ENCODE results near the gene HIVEP3.

HIVEP3 gene

DNA sequence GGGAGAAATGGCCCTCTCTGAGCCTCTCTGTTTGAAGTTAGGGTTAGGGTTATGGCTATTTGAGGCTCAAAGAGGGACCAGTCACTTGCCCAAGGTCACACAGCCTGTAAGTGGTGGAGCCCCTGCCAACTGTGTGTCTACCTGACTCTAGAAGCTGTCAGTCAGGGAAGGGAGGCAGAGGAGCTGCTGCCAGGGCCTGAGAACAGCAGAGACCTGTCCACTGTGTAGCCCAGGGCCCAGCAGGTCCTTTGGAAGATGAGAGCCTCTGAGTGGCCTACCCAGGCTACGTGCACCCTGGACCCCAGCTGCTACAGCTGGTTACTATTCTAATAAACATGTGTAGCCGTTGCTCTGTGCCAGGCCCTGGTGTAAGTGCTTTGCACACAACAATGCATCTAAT, 419.1 kb downstream of the HIVEP3 start:
- Histone ChIP-seq H3K4me1 (ENCODE audit: control insufficient read depth, insufficient read depth, low read length) (peaks cover 71% of the 10 kb centered on the region), H3K9me3 (ENCODE audit: control insufficient read depth, low read length) (no peaks in the 10 kb centered on the region), H3K27me3 (ENCODE audit: control insufficient read depth, insufficient read depth, low read length) (peaks cover 4% of the 10 kb centered on the region), H3K4me3 (ENCODE audit: low read length) (no peak overlapping the region), H3K9ac (ENCODE audit: low read length) (no peak overlapping the region), H3K36me3 (ENCODE audit: control insufficient read depth, insufficient read depth, low read length) (no peaks in the 10 kb centered on the region)

DNA sequence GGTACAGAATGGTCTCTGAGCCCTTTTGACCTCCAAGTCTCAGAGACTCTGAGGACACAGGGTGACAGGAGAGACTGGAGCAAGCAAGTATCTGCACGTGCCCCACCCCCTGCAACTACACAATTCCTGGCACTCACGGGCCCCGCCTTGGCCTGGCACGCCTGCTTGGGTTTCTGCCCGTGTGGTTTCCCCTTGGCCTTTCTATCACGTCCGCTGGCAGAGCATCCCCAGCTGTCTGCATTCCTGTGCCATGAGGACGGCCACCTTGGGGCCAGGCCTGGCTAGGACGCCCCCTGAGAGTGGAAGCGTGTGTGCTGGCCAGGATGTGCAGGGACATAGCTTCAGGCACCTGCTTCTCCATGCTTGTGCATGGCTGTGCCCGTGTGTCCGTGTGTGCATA, 419.9 kb downstream of the HIVEP3 start:
- H3K27me3 ChIP-seq (ENCODE audit: control insufficient read depth, insufficient read depth, low read length) = peaks cover 4% of the 10 kb centered on the region
- H3K4me1 ChIP-seq (ENCODE audit: control insufficient read depth, insufficient read depth, low read length) = peaks cover 64% of the 10 kb centered on the region
- H3K9ac ChIP-seq (ENCODE audit: low read length) = no peak overlapping the region
- no peaks in the 10 kb centered on the region for H3K36me3 ChIP-seq (ENCODE audit: control insufficient read depth, insufficient read depth, low read length)
- no peak overlapping the region for H3K4me3 ChIP-seq (ENCODE audit: low read length)
- H3K9me3 ChIP-seq (ENCODE audit: control insufficient read depth, low read length) = no peaks in the 10 kb centered on the region

- Histone ChIP-seq H3K36me3 (ENCODE audit: control insufficient read depth, insufficient read depth, low read length) (no peaks in the 10 kb centered on the region), H3K4me1 (ENCODE audit: control insufficient read depth, insufficient read depth, low read length) (peaks cover 64% of the 10 kb centered on the region), H3K9ac (ENCODE audit: low read length) (peak overlapping the region; percentile 24), H3K9me3 (ENCODE audit: control insufficient read depth, low read length) (no peaks in the 10 kb centered on the region), H3K27me3 (ENCODE audit: control insufficient read depth, insufficient read depth, low read length) (peaks cover 4% of the 10 kb centered on the region), H3K4me3 (ENCODE audit: low read length) (no peak overlapping the region)
These were observed 420.3 kb downstream of the HIVEP3 start for GRCh38 chr1:41498391-41498790.

- Histone ChIP-seq H3K36me3 (ENCODE audit: control insufficient read depth, insufficient read depth, low read length) (no peaks in the 10 kb centered on the region), H3K4me1 (ENCODE audit: control insufficient read depth, insufficient read depth, low read length) (peaks cover 60% of the 10 kb centered on the region), H3K9ac (ENCODE audit: low read length) (no peak overlapping the region), H3K9me3 (ENCODE audit: control insufficient read depth, low read length) (no peaks in the 10 kb centered on the region), H3K27me3 (ENCODE audit: control insufficient read depth, insufficient read depth, low read length) (peaks cover 4% of the 10 kb centered on the region), H3K4me3 (ENCODE audit: low read length) (no peak overlapping the region)
These were observed 421.2 kb downstream of the HIVEP3 start for GRCh38 chr1:41497461-41498030.

DNA sequence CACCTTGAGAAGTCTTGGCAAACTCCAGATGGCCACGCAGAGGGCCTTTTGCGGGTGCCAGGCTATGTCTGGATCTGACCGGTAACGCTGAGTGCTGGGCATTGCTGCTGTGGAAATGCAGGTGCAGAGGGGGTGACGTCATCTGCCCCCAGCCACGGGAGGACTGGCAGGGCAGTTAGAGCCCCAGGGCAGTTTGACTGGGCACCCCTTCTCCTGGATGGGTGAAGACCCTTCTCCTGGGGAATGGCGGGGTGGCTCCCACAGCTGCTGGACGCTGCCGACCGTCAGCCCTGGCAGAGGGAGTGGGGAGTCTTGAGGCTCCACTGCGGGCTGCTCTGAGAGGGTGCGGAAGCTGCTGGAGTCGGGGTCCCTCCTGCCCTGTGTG, 421.7 kb downstream of the HIVEP3 start:
- Histone ChIP-seq H3K9ac (ENCODE audit: low read length) (peak overlapping the region; percentile 65), H3K9me3 (ENCODE audit: control insufficient read depth, low read length) (no peaks in the 10 kb centered on the region), H3K36me3 (ENCODE audit: control insufficient read depth, insufficient read depth, low read length) (no peaks in the 10 kb centered on the region), H3K4me3 (ENCODE audit: low read length) (no peak overlapping the region), H3K4me1 (ENCODE audit: control insufficient read depth, insufficient read depth, low read length) (peaks cover 55% of the 10 kb centered on the region), H3K27me3 (ENCODE audit: control insufficient read depth, insufficient read depth, low read length) (peaks cover 4% of the 10 kb centered on the region)

- Histone ChIP-seq H3K27me3 (ENCODE audit: control insufficient read depth, insufficient read depth, low read length) (peaks cover 4% of the 10 kb centered on the region), H3K9ac (ENCODE audit: low read length) (peak overlapping the region; percentile 65), H3K36me3 (ENCODE audit: control insufficient read depth, insufficient read depth, low read length) (no peaks in the 10 kb centered on the region), H3K9me3 (ENCODE audit: control insufficient read depth, low read length) (no peaks in the 10 kb centered on the region), H3K4me3 (ENCODE audit: low read length) (peak overlapping the region; percentile 15), H3K4me1 (ENCODE audit: control insufficient read depth, insufficient read depth, low read length) (peaks cover 50% of the 10 kb centered on the region)
These were observed 422.4 kb downstream of the HIVEP3 start for GRCh38 chr1:41496080-41497055.

DNA sequence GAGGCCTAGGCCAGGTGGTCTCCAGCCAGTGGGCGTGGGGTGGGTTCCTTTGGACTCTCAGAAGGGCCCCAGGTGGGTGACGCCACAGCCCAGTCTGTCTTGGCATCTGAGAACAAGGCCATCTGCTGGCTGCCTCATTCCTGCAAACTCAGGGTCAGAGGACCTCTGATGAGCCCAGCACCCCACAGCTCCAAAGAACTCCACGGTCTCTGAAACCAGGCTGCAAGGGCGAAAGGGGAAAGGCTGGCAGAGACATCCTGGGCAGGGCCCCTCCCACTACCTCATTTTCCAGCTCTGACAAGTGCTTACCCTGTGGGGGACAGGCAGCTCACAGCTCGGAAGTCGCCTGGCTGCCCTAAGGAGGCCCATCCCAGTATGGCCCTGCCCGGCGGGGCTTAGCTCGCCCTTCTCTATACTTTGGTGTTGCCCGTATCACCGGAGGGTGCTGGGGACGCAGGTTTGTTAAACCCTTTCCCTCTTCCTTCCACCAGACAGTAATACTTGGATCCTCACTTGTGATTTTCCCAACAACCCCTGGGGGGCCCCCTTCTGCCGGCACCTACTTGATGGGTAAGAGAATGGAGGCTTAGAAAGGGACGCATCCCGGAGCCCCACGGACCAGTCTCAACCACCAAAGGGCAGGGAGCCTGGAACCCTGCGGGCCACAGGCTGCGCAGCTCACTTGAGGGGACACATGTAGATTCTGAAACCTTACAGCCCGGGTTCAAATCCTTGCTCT, 423.3 kb downstream of the HIVEP3 start:
- Histone ChIP-seq H3K27me3 (ENCODE audit: control insufficient read depth, insufficient read depth, low read length) (peaks cover 4% of the 10 kb centered on the region), H3K4me1 (ENCODE audit: control insufficient read depth, insufficient read depth, low read length) (peaks cover 40% of the 10 kb centered on the region), H3K9me3 (ENCODE audit: control insufficient read depth, low read length) (no peaks in the 10 kb centered on the region), H3K4me3 (ENCODE audit: low read length) (no peak overlapping the region), H3K36me3 (ENCODE audit: control insufficient read depth, insufficient read depth, low read length) (no peaks in the 10 kb centered on the region), H3K9ac (ENCODE audit: low read length) (peak overlapping the region; percentile 65)

DNA sequence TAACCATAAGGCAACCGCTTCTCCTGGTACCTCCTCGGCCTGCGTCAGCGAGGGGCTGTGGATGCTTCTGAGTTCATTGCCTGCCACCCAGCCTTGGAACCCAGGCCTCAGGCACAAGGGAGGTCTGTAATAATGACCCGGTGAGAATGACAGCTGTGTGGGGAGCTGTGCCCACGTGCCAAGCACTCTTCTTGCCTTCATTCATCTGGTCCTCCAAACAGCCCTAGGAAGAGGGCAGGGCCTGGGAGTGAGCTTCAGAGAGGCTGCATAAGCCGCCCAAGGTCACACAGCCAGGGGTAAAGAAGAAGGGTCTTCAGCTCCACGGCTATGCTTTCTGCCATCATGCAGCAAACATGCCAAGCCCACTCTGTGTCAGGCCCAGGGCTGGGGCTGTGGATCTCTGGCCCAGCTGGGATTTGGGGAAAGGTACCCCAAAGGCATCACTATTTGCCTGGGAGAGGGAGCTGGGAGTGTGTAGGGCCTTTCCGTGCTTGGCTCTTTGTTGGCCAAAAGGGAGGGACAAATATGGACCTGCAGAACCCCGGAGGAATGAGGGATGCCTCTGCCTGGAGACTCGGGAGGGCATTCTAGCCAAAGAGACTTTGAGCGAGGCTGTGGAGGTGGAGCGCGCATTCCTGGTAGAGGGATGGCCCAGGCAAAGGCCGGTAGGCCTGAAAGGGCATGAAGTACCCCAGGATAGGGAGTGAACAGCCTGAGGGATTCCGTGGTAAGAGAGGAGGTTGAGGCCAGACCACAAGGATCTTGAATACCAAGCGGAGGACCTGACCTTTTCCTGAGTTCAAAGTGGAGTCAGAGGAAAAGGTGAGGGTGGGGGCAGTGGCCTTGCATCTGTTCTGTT, 424.1 kb downstream of the HIVEP3 start:
- H3K9ac ChIP-seq (ENCODE audit: low read length) = no peak overlapping the region
- H3K36me3 ChIP-seq (ENCODE audit: control insufficient read depth, insufficient read depth, low read length) = no peaks in the 10 kb centered on the region
- no peak overlapping the region for H3K4me3 ChIP-seq (ENCODE audit: low read length)
- H3K27me3 ChIP-seq (ENCODE audit: control insufficient read depth, insufficient read depth, low read length) = peaks cover 4% of the 10 kb centered on the region
- H3K9me3 ChIP-seq (ENCODE audit: control insufficient read depth, low read length) = no peaks in the 10 kb centered on the region
- H3K4me1 ChIP-seq (ENCODE audit: control insufficient read depth, insufficient read depth, low read length) = peaks cover 33% of the 10 kb centered on the region

DNA sequence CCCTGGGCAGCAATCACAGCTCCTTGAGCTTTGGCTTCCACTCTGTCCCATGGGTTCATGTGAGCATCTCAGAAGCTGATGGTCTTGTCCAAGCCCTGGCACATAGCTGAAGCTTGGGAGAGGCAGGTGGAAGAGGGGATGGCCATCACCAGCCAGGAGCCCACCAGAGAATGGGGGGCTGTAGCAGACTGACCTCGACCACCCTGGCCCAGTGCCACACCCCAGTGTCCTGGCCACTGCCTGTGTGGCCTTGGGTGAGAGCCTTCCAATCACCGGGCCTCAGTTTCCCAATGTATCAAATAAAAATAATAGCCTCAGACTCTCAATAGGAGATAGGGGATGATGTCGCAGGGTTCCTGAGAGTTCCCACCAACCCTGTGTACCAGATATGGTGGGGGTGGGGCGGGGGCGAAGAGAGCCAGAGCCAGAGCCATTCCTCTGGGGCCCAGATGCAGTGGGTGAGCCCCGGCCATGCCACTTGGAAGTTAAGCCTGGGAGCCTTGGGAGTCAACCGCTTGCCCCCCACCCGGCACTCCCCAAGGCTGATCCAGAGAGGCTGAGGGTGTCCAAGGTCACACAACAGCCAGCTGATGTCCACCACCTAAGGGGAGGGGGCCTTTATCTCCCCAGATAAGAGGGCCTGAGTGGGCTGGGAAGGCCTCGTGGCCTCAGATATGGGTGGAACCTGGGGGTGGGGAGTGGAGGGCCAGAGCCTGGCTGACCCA, 424.9 kb downstream of the HIVEP3 start:
- Histone ChIP-seq H3K9ac (ENCODE audit: low read length) (no peak overlapping the region), H3K9me3 (ENCODE audit: control insufficient read depth, low read length) (no peaks in the 10 kb centered on the region), H3K4me1 (ENCODE audit: control insufficient read depth, insufficient read depth, low read length) (peaks cover 25% of the 10 kb centered on the region), H3K4me3 (ENCODE audit: low read length) (no peak overlapping the region), H3K36me3 (ENCODE audit: control insufficient read depth, insufficient read depth, low read length) (no peaks in the 10 kb centered on the region), H3K27me3 (ENCODE audit: control insufficient read depth, insufficient read depth, low read length) (peaks cover 4% of the 10 kb centered on the region)

DNA sequence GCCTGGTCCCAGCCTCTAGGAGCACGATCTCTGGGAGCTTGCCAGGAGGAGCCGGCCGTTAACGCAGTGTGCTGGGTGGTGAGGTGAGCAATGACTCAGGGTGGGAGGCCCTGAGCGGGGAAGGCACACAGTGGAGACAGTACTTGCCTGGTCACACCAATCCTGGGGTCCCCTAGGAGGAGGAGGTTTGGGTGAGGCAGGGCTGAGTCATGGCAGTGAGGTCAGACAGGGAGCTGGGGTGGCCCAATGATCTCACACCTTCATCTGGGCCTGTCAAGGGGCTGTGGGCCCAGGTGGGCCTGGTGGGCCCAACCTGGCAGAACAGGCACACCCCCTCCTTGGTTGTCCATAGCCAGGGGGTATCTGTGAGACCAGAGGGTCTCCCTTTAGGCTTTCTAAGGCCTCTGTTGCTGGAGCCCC, 425.6 kb downstream of the HIVEP3 start:
- Histone ChIP-seq H3K9ac (ENCODE audit: low read length) (no peak overlapping the region), H3K4me1 (ENCODE audit: control insufficient read depth, insufficient read depth, low read length) (peaks cover 19% of the 10 kb centered on the region), H3K27me3 (ENCODE audit: control insufficient read depth, insufficient read depth, low read length) (peaks cover 4% of the 10 kb centered on the region), H3K9me3 (ENCODE audit: control insufficient read depth, low read length) (no peaks in the 10 kb centered on the region), H3K36me3 (ENCODE audit: control insufficient read depth, insufficient read depth, low read length) (no peaks in the 10 kb centered on the region), H3K4me3 (ENCODE audit: low read length) (no peak overlapping the region)

DNA sequence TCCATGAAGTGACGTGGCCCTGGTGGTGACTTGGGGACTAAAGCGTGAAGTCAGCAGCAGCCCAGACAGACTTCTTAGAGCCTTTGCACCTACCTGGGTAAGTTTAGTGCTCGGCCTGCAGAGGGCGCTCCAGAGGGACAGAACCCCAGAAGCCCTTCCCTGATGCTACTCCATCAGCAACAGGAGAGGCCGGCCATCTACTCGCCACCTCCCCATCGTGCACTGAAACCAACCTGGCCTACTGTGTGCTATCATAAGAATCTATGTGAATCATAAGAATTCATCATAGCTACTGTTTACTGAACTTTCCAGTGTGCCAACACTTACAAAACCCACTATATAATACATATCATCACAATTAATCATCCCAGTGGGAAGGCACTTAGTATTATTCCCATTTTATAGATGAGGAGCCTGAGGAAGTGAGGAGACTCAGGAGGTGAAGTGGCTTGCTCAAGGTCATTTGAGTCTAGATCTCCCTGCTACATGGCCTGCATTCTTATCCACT, 426.3 kb downstream of the HIVEP3 start:
- Histone ChIP-seq H3K4me3 (ENCODE audit: low read length) (no peak overlapping the region), H3K27me3 (ENCODE audit: control insufficient read depth, insufficient read depth, low read length) (peaks cover 4% of the 10 kb centered on the region), H3K9me3 (ENCODE audit: control insufficient read depth, low read length) (no peaks in the 10 kb centered on the region), H3K9ac (ENCODE audit: low read length) (no peak overlapping the region), H3K4me1 (ENCODE audit: control insufficient read depth, insufficient read depth, low read length) (peaks cover 21% of the 10 kb centered on the region), H3K36me3 (ENCODE audit: control insufficient read depth, insufficient read depth, low read length) (no peaks in the 10 kb centered on the region)

Data from mucosa of stomach (tissue), 1 donor.